Gastrocnemius medialis (tissue), 4 donors: ENCODE measurements around the gene PPP1CC. TPM values are rescaled to one million over a fixed set of nuclear protein-coding genes. Genes with fewer than 3 reads are reported as not detected.
A peak's percentile ranks its signal among the peaks of the same experiment; 100 is the strongest.

ENCODE experiments used
- ATAC-seq, 2 donors: fragments of 150-250 bp; one replicate each; pipeline ENCODE4 v1.9.1; 2016
- DNase-seq, 2 donors: peaks; one replicate each; pipeline ENCODE4 v3.0.0-alpha.2; 2019
- H3K27ac ChIP-seq, 4 donors: fragments of 200-600 bp; sonication (generic); 1 replicate in 1 of 4; 2 replicates in 3 of 4; pipeline ENCODE4 v1.5.1; 2016 to 2018; ENCODE audit warnings: mild to moderate bottlenecking in 2 of 4, moderate library complexity in 1 of 4
- H3K27me3 ChIP-seq, 3 donors: fragments of 200-600 bp; sonication (generic) in 2 of 3; 1 replicate in 1 of 3; 2 replicates in 2 of 3; pipeline versions ENCODE4 v1.5.1 to v1.6.0; 2016 to 2019; ENCODE audit warnings: mild to moderate bottlenecking in 1 of 3, moderate library complexity in 1 of 3
- H3K36me3 ChIP-seq, 2 donors: fragments of 200-600 bp; sonication (generic) in 1 of 2; one replicate each; pipeline ENCODE4 v1.5.1; 2017 to 2018
- H3K4me1 ChIP-seq, 2 donors: fragments of 200-600 bp; sonication (generic) in 1 of 2; one replicate each; pipeline ENCODE4 v1.5.1; 2016 to 2017; ENCODE audit warnings: mild to moderate bottlenecking in 2 of 2
- H3K4me3 ChIP-seq, 4 donors: fragments of 200-600 bp; sonication (generic) in 3 of 4; 1 replicate in 1 of 4; 2 replicates in 3 of 4; pipeline ENCODE4 v1.5.1; 2016 to 2019; ENCODE audit warnings: mild to moderate bottlenecking in 2 of 4
- H3K9me3 ChIP-seq, 3 donors: fragments of 200-600 bp; sonication (generic) in 2 of 3; 1 replicate in 1 of 3; 2 replicates in 2 of 3; pipeline ENCODE4 v1.5.1; 2016 to 2019
- CTCF ChIP-seq, 5 experiments: fragments of 450-650 bp in 3 of 5; fragments of 200-600 bp in 2 of 5; sonication (generic) in 2 of 5; IDR thresholded peaks in 4 of 5; conservative IDR thresholded peaks in 1 of 5; 1 replicate in 4 of 5; 2 replicates in 1 of 5; pipeline ENCODE4 v1.5.1; 2016 to 2019; ENCODE audit warnings: antibody characterized with exemption in 5 of 5, mild to moderate bottlenecking in 3 of 5, moderate library complexity in 3 of 5
- POLR2A ChIP-seq, 2 donors: fragments of 450-650 bp; IDR thresholded peaks; one replicate each; pipeline ENCODE4 v1.6.1; 2017; ENCODE audit warnings: antibody characterized with exemption in 2 of 2, mild to moderate bottlenecking in 2 of 2, moderate library complexity in 2 of 2
- in situ Hi-C, 4 donors: fragments of 200-750 bp; cut with MboI; loops; one replicate each; pipeline versions ENCODE4 v1.15.0 to v1.8.0; 2017; ENCODE audit warnings: low sequenced_read_pairs in 4 of 4
- intact Hi-C: fragments of 100-400 bp; cut with DNase I; formaldehyde crosslinking; loops from one replicate; pipeline ENCODE4 v1.15.1; 2023; ENCODE audit warnings: low total_unique reads
- total RNA-seq, 4 donors: library from RNA; depleted of rRNA; stranded (reverse); fragments of >200 nt; gene quantifications; one replicate each; pipeline versions ENCODE4 v1.1.0 to v1.2.3, GENCODE V29; 2016

PPP1CC gene
- total RNA-seq, 4 donors from 2014 or later: 96.4 to 226 (median 154) TPM

- H3K4me1 ChIP-seq: peaks cover 39 to 40% of the 10 kb centered on the region in 2 donors
- peak overlapping the region in 1 of 4 donors; percentile 30 for H3K27ac ChIP-seq
- intact Hi-C loops: no loop called here
These were observed 9.5 kb downstream of the PPP1CC start for GRCh38 chr12:110733089-110733715.

GRCh38 chr12:110732572-110732971 lies 10.1 kb downstream of the PPP1CC start:
- Histone ChIP-seq H3K9me3 (no peaks in the 10 kb centered on the region), H3K27me3 (no peaks in the 10 kb centered on the region), H3K27ac (peak overlapping the region in 1 of 4 donors; percentile 30), H3K4me1 (peaks cover 33 to 34% of the 10 kb centered on the region in 2 donors), H3K4me3 (no peak overlapping the region), H3K36me3 (peaks cover 4 to 25% of the 10 kb centered on the region in 2 donors)
- in situ Hi-C loops: no loop called here
- TF ChIP-seq POLR2A (IDR thresholded peaks at IDR 0.05): no peak
- no peak for TF ChIP-seq CTCF (IDR thresholded peaks at IDR 0.05 in 4 of 5, conservative IDR thresholded peaks at IDR 0.05 in 1 of 5)
- ATAC-seq (no peak), DNase-seq (no peak)
- intact Hi-C loops: no loop called here

More at GRCh38 chr12:110733089-110733715, 9.5 kb downstream of the PPP1CC start:
- DNase-seq (no peak), ATAC-seq (peak in 1 of 2 donors; percentile 30)
- Histone ChIP-seq H3K9me3 (no peaks in the 10 kb centered on the region), H3K27me3 (no peaks in the 10 kb centered on the region), H3K4me3 (no peak overlapping the region), H3K36me3 (peaks cover 4 to 25% of the 10 kb centered on the region in 2 donors)
- in situ Hi-C loops: no loop called here
- no peak for TF ChIP-seq POLR2A (IDR thresholded peaks at IDR 0.05)

- no peak for DNase-seq
- no peak overlapping the region for H3K4me3 ChIP-seq
- intact Hi-C loops: no loop called here
- no peak for ATAC-seq
- in situ Hi-C loops: no loop called here
- peaks cover 4 to 33% of the 10 kb centered on the region in 2 donors for H3K36me3 ChIP-seq
- TF ChIP-seq POLR2A (IDR thresholded peaks at IDR 0.05): no peak
- no peak for TF ChIP-seq CTCF (IDR thresholded peaks at IDR 0.05 in 4 of 5, conservative IDR thresholded peaks at IDR 0.05 in 1 of 5)
- H3K4me1 ChIP-seq: peaks cover 26 to 31% of the 10 kb centered on the region in 2 donors
- no peaks in the 10 kb centered on the region for H3K27me3 ChIP-seq
- no peak overlapping the region for H3K27ac ChIP-seq
- no peaks in the 10 kb centered on the region for H3K9me3 ChIP-seq
These were observed 11.2 kb downstream of the PPP1CC start for GRCh38 chr12:110731479-110731878.

- in situ Hi-C loops (no loop called here), intact Hi-C loops (no loop called here)
- H3K4me3 ChIP-seq: no peak overlapping the region
- ATAC-seq (no peak), DNase-seq (no peak)
- H3K9me3 ChIP-seq: no peaks in the 10 kb centered on the region
- no peaks in the 10 kb centered on the region for H3K27me3 ChIP-seq
- peaks cover 4 to 58% of the 10 kb centered on the region in 2 donors for H3K36me3 ChIP-seq
- TF ChIP-seq CTCF (IDR thresholded peaks at IDR 0.05 in 4 of 5, conservative IDR thresholded peaks at IDR 0.05 in 1 of 5) (no peak), POLR2A (IDR thresholded peaks at IDR 0.05) (no peak)
- peaks cover 17 to 20% of the 10 kb centered on the region in 2 donors for H3K4me1 ChIP-seq
- no peak overlapping the region for H3K27ac ChIP-seq
These were observed 14.1 kb downstream of the PPP1CC start for GRCh38 chr12:110728628-110729027.

- DNase-seq: no peak
- Histone ChIP-seq H3K27ac (no peak overlapping the region), H3K27me3 (no peaks in the 10 kb centered on the region), H3K36me3 (peaks cover 4 to 74% of the 10 kb centered on the region in 2 donors), H3K9me3 (no peaks in the 10 kb centered on the region), H3K4me1 (peaks cover 3 to 4% of the 10 kb centered on the region in 2 donors), H3K4me3 (no peak overlapping the region)
- TF ChIP-seq POLR2A (IDR thresholded peaks at IDR 0.05): no peak
- no peak for TF ChIP-seq CTCF (IDR thresholded peaks at IDR 0.05 in 4 of 5, conservative IDR thresholded peaks at IDR 0.05 in 1 of 5)
- intact Hi-C loops (no loop called here), in situ Hi-C loops (no loop called here)
- no peak for ATAC-seq
These were observed 15.9 kb downstream of the PPP1CC start for GRCh38 chr12:110726708-110727369.
